ENCODE measurements around the gene MARCHF9.

MARCHF9 gene

GRCh38 chr12:57724003-57724935 lies 30.6 kb upstream of the MARCHF9 start:
- no peak for DNase-seq (ENCODE audit: low read depth)

- no peak for DNase-seq (ENCODE audit: low read depth)
These were observed 29.8 kb upstream of the MARCHF9 start for GRCh38 chr12:57724936-57725740.

GRCh38 chr12:57725851-57726150 lies 29.1 kb upstream of the MARCHF9 start:
- no peak for DNase-seq (ENCODE audit: low read depth)

DNA sequence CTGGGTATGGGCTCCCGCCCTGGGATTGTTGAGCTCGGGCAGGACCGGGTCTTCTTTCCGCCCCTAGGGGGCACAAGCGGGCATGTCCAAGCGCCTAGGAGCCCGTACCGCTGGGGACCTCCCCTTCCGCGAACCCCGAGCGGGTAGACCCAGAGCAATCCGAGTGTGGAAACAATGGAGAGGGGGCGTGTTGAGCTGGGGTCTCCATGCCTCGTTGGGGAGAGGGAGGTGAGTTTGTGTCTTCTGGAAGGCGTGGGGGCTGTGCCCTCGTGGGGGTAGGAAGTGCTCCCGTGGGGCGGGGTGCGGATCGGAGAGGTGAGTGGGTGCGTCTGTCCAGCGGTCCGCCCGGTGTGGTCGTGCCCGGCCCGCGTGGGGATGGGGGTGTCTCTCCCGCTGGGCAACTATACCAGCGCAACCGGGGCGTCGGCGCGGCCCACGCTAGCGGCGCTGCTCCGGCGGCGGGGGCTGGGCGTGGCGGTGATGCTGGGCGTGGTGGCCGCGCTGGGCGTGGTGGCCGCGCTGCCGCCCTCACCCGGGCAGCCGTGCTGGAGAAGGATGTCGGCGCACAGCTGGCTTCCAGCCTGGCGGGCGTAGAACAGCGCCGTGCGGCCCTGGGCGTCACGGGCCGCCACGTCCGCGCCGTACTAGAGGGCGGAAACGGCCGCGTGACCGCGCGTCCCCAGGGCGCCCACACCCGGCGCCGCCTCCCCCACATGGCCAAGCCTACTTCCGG lies 28.6 kb upstream of the MARCHF9 start:
- DNase-seq (ENCODE audit: low read depth): no peak

DNA sequence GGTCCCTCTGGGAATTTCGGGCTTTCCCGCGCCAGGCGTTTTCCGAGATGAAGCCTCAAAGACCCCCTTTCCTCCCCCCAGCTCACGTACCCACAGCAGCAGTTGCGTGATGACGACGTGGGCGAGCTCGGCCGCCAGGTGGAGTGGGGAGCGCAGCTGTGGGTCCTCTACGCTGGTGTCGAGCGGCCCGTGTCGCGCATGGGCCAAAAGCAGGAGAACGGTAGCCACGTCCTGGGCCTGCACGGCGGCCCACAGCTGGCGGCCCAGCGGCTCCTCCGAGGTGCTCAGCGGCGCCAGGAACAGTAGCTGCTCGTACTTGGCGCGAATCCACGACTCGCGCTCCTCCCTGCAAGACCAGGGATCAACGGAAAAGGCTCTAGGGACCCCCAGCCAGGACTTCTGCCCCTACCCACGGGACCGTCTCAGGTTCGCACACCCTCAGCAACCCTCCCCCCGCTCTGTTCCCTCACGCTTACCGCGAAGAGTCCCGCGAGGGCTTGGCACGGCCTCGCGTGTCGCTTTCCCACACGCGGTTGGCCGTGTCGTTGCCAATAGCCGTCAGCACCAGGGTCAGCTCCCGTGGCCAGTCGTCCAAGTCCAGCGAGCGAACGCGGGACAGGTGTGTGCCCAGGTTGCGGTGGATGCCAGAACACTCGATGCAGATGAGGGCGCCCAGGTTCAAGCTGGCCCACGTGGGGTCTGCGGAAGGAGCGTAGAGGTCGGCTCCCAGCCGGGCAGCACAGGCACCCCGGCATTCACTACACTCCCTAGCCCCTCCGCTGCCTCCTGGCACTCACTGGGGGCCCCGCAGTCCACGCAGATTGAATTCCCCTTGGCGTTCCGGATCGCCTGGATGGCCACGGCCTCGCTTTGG lies 27.8 kb upstream of the MARCHF9 start:
- no peak for DNase-seq (ENCODE audit: low read depth)

- no peak for DNase-seq (ENCODE audit: low read depth)
These were observed 27.0 kb upstream of the MARCHF9 start for GRCh38 chr12:57727758-57728395.

- no peak for DNase-seq (ENCODE audit: low read depth)
These were observed 25.5 kb upstream of the MARCHF9 start for GRCh38 chr12:57729321-57729844.

DNA sequence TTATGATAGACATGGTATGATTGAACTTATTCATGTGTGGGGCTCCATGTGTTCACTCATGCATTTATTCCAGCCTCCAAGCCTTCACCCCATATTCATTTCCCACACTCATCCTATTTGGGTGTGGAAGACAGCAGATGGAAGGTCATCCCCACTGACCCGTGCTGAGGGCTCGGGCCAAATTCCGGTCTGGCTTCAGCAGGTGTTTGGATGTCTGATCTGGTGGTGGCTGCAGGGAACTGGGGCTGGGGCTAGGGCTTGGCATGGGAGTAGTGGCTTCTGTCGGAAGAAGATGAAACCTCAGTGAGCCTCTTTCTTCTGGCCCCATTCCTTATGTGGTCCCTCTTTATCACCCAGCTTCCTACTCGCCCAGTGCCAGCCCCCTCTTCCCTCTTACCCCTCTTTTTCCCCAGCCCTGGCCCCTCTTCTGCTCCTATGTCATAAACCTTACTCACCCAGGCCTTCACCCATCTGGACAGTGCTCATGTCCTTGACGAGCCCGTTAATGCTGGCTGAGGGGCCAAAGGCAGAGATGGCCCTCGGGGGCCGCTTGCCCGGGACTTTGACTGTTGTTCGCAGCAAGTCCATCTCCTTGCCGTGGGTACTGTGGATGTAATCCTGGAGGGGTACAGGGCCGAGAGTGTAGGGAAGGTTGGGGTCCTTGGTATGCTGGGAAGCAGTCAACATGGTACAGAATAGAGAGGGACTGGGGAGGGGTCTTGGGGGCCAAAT lies 24.4 kb upstream of the MARCHF9 start:
- no peak for DNase-seq (ENCODE audit: low read depth)

DNA sequence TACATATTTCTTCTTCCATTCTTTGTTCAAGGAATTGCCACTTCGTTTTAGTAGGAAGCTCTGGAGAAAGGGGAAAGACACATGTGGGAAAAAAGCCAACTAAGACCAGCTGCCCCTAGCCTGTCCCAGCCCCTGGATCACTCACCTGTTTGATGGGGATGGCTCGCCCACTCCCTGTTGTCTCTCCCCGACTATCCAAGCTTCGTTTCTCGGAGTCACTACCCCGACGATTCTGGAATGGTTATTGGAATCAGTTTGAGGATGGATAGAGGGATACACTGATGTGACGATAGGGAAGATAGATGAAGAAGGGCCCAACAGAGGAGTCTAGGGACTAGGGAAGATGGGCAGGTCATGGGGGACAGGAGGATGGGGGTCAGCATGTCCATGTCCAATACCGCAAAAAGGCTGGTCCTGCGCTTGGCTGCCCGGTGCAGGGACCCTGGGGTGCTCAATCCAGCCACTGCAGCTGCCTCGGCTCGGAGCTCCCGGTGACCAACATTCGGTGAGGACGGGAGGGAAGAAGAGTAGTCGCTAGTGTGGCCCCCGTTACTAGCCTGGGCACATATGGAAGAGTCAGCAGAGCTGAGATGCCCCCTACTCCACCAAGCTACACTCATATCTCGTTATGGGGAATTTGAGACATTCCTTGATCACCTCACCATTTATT lies 23.4 kb upstream of the MARCHF9 start:
- DNase-seq (ENCODE audit: low read depth): no peak

DNA sequence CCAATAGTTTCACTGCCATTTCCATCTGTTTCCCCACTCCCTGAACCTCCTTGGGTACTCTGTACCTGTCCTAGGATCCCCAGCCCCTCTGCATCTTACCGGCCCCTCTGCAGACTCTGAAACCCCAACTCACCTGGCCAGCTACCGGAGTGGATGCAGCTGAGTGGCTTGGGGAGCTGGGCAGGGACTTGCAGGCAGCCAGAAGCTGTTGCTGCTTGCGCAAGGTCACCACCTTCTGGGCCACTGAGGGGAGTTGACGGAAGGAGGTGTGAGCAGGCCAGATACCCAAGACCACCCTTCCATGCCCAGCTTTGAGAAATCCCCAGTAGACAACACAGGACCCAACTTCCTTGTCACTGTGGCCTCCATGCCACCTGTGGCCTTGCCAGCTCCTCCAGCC lies 22.6 kb upstream of the MARCHF9 start:
- no peak for DNase-seq (ENCODE audit: low read depth)

DNA sequence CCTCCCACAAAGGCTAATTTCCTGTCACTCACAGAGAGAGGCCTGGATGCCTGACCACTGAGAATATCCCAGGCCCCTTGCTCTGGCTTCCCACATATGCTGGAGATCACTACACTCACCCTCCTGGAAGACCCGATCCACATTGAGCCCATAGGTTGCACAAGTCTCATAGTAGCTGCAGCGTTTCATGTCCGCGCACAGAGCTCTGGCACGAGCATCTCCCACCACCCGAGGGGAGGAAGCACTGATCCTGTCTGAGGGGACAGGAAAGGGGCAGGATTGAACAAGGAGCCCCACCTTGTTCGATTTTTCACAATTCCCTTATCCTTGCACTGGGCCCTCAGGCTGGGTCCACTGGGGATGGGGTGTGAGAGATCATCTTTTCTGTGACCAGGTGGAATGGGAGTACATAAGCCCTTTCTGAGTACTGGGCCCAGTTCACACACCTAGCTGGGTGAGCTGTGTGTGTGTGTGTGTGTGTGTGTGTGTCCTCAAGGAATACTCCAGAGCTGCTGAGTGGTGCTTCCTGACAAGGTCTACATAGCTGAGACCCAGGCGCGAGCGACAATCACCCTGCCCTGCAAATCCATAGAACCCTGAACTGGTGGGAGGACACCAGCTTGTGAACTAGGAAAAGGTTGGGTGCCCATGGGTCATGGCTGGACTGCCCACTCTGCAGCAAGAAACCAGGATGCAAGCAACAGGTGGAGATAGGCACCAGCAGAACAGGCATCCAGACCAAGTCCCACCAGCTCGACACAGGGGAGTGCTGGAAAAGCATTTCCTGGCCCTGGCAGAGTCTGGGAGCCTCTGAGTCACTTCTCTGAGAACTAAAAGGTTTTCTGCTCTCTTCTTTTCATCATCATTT lies 21.9 kb upstream of the MARCHF9 start:
- DNase-seq (ENCODE audit: low read depth): no peak

DNA sequence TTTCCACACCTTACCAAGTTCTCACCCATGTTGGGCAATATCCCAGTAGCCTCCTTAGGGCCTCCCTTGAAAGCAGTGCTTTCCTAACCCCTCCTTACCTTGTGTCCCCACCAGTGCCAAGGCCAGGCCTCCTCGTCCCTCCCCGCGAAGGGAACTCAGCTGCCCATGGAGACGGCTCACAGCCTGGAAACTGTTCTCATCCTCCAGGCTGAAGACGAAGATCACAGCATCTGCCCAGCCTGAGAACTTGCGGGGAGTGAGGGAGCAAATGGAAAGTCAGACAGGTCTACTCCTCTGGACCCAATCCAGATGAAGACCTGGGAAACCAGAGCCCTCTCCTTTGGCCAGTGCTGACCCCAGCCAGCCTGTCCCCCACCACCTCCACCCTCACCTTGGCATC lies 21.0 kb upstream of the MARCHF9 start:
- DNase-seq (ENCODE audit: low read depth): no peak

- no peak for DNase-seq (ENCODE audit: low read depth)
These were observed 20.3 kb upstream of the MARCHF9 start for GRCh38 chr12:57734591-57734990.

GRCh38 chr12:57735198-57735855 lies 19.6 kb upstream of the MARCHF9 start:
- DNase-seq (ENCODE audit: low read depth): no peak

DNA sequence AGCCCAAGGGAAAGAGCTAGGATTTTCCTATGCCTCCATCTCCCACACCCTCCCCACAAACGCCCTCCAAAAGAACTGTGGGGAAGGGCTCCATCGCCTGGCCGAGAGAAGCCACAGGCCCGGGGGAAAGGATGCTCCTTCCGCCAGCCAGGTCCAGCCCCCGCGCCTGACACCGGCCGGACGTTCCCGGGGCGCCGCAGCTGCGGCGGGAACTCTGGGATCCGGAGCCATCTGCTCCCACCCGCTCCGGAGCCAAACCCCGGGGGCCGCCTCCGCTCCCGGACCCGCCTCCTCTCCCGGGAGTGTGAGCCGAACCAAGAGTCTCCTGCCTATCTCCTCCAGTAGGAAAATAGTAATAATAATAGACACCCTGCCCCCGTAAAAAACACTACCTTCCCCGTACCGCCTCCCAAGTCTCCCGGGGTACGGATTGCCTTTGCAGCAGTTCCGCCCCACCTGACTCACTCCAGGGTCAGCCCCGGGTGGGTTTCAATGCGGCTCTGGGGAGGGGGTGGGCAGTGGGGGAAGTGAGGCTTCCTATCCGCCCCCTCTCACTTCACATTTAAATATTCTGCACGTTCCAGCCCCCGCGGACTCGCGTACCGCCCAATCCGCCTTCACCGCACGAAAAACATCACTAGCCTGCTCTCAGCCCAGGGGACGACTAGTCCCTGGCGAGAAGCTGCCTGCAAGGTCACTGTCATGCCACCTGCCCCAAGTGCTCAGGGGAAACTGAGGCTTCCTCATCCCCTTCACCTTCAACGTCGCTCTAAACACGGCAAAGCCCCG lies 18.8 kb upstream of the MARCHF9 start:
- no peak for DNase-seq (ENCODE audit: low read depth)

- DNase-seq (ENCODE audit: low read depth): no peak
These were observed 18.0 kb upstream of the MARCHF9 start for GRCh38 chr12:57736741-57737466.
